Endothelial cell of umbilical vein (primary cell): ENCODE results near the gene SHROOM2.

Experiments
- CTCF ChIP-seq, 2 donors: IDR thresholded peaks; 1 replicate in 1 of 2; 2 replicates in 1 of 2; pipeline ENCODE4 v1.5.1; 2011; ENCODE audit warnings: low read length in 2 of 2, mild to moderate bottlenecking in 2 of 2, moderate library complexity in 2 of 2, control low read depth in 1 of 2, inconsistent platforms in 1 of 2, low read depth in 1 of 2; ENCODE audit not compliant: insufficient read depth in 1 of 2; ENCODE audit errors: extremely low read depth in 1 of 2
- FOS ChIP-seq: IDR thresholded peaks from 2 replicates; pipeline ENCODE4 v1.6.1; 2011; ENCODE audit warnings: mild to moderate bottlenecking, low read length, moderate library complexity, borderline replicate concordance; ENCODE audit not compliant: insufficient read depth
- JUN ChIP-seq: IDR thresholded peaks from 2 replicates; pipeline ENCODE4 v1.6.1; 2011; ENCODE audit warnings: borderline replicate concordance, low read depth; ENCODE audit not compliant: insufficient read length, insufficient read depth
- MYC ChIP-seq: IDR thresholded peaks from one replicate; pipeline ENCODE4 v1.6.1; 2011; ENCODE audit warnings: mild to moderate bottlenecking, low read depth, low read length
- POLR2AphosphoS5 ChIP-seq: IDR thresholded peaks from 2 replicates; pipeline ENCODE4 v1.6.1; 2012; ENCODE audit warnings: low read depth, mild to moderate bottlenecking, control low read depth, low read length, moderate library complexity; ENCODE audit not compliant: insufficient read depth

DNA sequence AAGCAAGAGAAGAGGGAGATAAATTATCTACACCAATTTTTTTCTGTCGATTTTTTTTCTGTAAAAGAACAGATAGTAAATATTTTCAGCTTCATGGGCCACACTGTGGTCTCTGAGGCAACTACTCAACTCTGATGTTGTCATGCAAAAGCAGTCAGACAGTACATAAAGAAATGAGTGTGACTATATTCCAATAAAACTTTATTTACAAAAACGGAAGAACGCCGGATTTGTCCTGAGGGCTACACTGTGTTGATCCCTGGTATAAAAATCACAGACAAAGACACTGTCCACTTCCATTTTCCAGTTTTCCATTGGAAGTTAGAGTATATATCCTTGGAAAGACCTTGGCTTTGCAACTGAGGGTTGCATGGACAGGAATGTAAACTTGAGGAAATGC lies 38.6 kb upstream of the SHROOM2 start:
- TF ChIP-seq FOS: no peak
- TF ChIP-seq CTCF (IDR thresholded peaks at IDR 0.05; ENCODE audit: extremely low read depth in 1 of 2, insufficient read depth in 1 of 2, low read depth in 1 of 2, low read length in 2 of 2): no peak
- no peak for TF ChIP-seq POLR2AphosphoS5
- TF ChIP-seq JUN: no peak
- no peak for TF ChIP-seq MYC
